NB4 (cell line): ENCODE results near the gene WRNIP1.

Experiments used
- DNase-seq: peaks from one replicate; pipeline ENCODE4 v3.0.0; 2010; ENCODE audit warnings: low read depth
- H3K4me3 ChIP-seq: one replicate; pipeline ENCODE4 v1.5.1; 2011; ENCODE audit warnings: mild to moderate bottlenecking, low read depth, low read length, moderate library complexity
- CTCF ChIP-seq: IDR thresholded peaks from one replicate; pipeline ENCODE4 v1.5.1; 2012; ENCODE audit warnings: low read depth, low read length
- MAX ChIP-seq: IDR thresholded peaks from 2 replicates; pipeline ENCODE4 v1.6.1; 2011; ENCODE audit warnings: low read depth, low read length
- MYC ChIP-seq: IDR thresholded peaks from 2 replicates; pipeline ENCODE4 v1.6.1; 2011; ENCODE audit warnings: low read depth, low read length
- POLR2A ChIP-seq: IDR thresholded peaks from 2 replicates; pipeline ENCODE4 v1.6.1; 2011; ENCODE audit warnings: mild to moderate bottlenecking; ENCODE audit not compliant: insufficient read length; ENCODE audit errors: extremely low read depth

The WRNIP1 gene

DNA sequence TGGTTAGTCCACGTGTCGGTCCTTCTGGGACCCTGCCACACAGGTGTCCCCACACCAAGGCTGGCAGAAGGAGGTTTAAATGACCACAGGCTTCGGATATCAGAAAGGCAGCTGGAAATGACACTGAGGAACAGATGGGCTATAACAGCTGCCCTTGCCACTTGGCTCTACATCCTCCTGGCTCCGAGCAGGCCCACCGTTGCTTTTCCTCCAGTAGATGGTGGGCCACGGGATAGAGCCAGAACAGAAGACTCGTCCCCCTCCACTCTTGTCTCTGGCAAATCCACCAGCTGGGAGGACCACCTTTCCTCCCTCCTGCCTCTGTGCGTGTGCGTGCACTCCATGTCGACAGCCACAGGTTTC, 17.6 kb downstream of the WRNIP1 start:
- no peak for DNase-seq
- TF ChIP-seq MAX = no peak
- TF ChIP-seq MYC = no peak
- TF ChIP-seq POLR2A = no peak
- TF ChIP-seq CTCF = no peak
- no peak overlapping the region for H3K4me3 ChIP-seq

DNA sequence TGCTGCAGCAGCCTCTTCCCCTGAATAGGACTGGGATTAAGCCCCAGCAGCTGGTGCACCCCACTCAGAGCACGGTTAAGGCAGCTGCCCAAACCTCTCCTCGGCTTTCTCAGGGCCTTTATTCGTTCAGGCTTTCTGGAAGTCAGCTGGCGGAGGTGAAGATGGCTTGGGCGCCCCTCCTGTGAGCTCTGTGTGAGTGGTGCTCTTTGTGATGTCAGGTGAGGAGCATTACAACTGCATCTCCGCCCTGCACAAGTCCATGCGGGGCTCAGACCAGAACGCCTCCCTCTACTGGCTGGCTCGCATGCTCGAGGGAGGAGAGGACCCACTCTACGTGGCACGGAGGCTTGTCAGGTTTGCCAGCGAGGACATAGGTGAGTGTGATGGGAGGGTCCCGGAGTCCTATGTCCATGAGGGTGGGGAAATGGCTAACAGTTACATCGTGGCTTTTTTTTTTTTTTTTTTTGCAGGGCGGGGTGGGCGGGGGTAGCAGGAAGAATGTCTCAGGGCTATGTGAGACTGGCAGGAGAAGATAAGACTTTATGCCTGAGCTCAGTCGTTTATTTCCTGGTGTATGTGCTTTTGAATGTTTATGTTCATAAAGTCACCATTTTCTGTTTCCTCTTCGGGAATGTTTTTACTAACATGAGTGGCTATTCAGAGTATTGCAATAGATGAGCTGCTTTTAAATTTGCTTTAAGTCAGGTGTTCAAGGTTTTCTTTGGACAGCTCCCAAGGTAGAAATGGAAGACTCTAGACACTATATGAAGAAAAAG, 18.2 kb downstream of the WRNIP1 start:
- DNase-seq = no peak
- H3K4me3 ChIP-seq = no peak overlapping the region
- TF ChIP-seq CTCF = peak; percentile 14
- no peak for TF ChIP-seq POLR2A

DNA sequence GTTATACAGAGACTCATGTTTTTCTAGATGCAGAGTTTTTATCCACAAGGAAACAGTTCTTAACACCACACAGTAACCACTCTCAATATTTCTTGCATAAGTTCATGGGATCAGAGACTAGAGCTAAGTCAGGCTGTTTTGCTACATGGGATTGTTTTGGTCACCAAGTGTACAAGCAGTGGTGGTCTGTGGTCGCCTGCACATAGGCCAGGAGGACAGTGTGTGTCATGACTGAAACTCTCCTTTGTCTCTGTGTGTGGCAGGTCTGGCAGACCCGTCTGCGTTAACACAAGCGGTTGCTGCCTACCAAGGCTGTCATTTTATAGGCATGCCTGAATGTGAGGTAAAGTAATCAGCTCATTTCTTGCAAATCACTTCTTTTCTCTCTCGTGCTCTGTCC, 18.9 kb downstream of the WRNIP1 start:
- no peak for TF ChIP-seq CTCF
- TF ChIP-seq MYC = no peak
- no peak for TF ChIP-seq POLR2A
- no peak for TF ChIP-seq MAX
- no peak for DNase-seq
- H3K4me3 ChIP-seq = no peak overlapping the region

- DNase-seq = no peak
- no peak overlapping the region for H3K4me3 ChIP-seq
- TF ChIP-seq MYC (no peak), MAX (no peak), CTCF (no peak), POLR2A (no peak)
Observed at GRCh38 chr6:2784930-2785329, 19.7 kb downstream of the WRNIP1 start.

GRCh38 chr6:2786269-2786668, 21.1 kb downstream of the WRNIP1 start:
- DNase-seq = no peak
- no peak overlapping the region for H3K4me3 ChIP-seq
- TF ChIP-seq MYC (no peak), MAX (no peak), CTCF (no peak), POLR2A (no peak)
